Measurements from ENCODE around the gene IPO5. TPM values are rescaled to one million over a fixed set of nuclear protein-coding genes. Genes with fewer than 3 reads are reported as not detected.

The IPO5 gene
- polyA plus RNA-seq, 1 of the 3 experiments (the other 2 are of a cell fraction) = 77.1 TPM

DNA sequence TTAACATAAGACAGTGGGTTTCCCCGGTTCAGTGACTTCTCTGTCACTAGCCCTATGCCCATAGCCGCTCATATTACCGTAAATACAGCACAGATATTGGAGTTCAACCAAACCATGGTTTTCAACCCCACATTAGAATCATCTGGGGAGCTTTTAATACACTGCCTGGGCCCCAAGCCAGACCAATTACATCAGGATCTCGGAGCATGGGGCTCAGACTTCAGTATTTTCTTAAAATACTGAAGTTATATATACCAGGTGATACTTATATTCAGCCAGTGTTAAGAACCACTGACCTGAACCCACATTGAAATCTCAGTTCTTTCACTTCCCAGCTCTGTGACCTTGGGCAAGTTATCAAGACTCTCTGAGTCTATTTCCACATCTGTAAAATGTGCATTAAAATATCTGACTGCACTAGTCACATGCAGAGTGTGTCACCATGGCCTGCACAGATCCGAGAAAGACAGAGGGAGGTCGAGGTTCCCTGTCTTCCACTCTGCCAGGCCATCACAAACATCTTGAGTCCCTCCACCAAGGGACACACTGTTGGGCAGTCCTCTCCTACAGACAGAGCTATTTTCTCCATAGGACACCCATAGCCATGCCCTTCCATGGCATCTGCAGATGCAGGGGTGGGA, 32.2 kb upstream of the IPO5 start:
- H3F3A ChIP-seq (replicated peaks; ENCODE audit: insufficient read depth) = no peaks in the 10 kb centered on the region
- 82% methylated on average over 6 of the region's 6 CpGs for WGBS (ENCODE audit: low lambda C conversion rate)
- DNase-seq = no peak
- CTCF ChIA-PET = interaction anchor here (0.9 to 1.3 kb wide), 2 partner anchors 11 to 41 kb away, joined by 3 read pairs; no protein-coding TSS in a partner anchor
- H3K36me3 ChIP-seq (replicated peaks in 1 of 2; ENCODE audit: control insufficient read depth in 1 of 2, insufficient read depth in 2 of 2, low read length in 1 of 2) = no peaks in the 10 kb centered on the region
- H3K4me2 ChIP-seq = no peak overlapping the region
- no peaks in the 10 kb centered on the region for H3K9me3 ChIP-seq
- H2AFZ ChIP-seq (ENCODE audit: low read depth) = no peak overlapping the region
- no peaks in the 10 kb centered on the region for H3K27me3 ChIP-seq (ENCODE audit: insufficient read depth)
- no peaks in the 10 kb centered on the region for H3K9me2 ChIP-seq
- no peaks in the 10 kb centered on the region for H4K20me1 ChIP-seq (ENCODE audit: insufficient read depth)
- H3K4me1 ChIP-seq (ENCODE audit: control insufficient read depth in 1 of 2, insufficient read depth in 2 of 2, low read depth in 1 of 2, low read length in 1 of 2) = no peaks in the 10 kb centered on the region
- H3K4me3 ChIP-seq (ENCODE audit: low read depth in 2 of 2, low read length in 1 of 2) = no peak overlapping the region
- no peak overlapping the region for H3K27ac ChIP-seq (ENCODE audit: low read depth in 2 of 2, low read length in 1 of 2)
- no peaks in the 10 kb centered on the region for H3K79me2 ChIP-seq (ENCODE audit: insufficient read depth)
- no peak overlapping the region for H3K9ac ChIP-seq
- TF ChIP-seq JUND (IDR thresholded peaks at IDR 0.05) = no peak
- TF ChIP-seq, protein P1, sequence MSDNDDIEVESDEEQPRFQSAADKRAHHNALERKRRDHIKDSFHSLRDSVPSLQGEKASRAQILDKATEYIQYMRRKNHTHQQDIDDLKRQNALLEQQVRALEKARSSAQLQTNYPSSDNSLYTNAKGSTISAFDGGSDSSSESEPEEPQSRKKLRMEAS (IDR thresholded peaks at IDR 0.05; ENCODE audit: low read depth) = no peak
- no peak for TF ChIP-seq EZH2phosphoT487 (IDR thresholded peaks at IDR 0.05; ENCODE audit: borderline replicate concordance, low read depth)
- no peak for TF ChIP-seq CHD2 (IDR thresholded peaks at IDR 0.05; ENCODE audit: low read length, partially characterized antibody)
- TF ChIP-seq, protein P2, sequence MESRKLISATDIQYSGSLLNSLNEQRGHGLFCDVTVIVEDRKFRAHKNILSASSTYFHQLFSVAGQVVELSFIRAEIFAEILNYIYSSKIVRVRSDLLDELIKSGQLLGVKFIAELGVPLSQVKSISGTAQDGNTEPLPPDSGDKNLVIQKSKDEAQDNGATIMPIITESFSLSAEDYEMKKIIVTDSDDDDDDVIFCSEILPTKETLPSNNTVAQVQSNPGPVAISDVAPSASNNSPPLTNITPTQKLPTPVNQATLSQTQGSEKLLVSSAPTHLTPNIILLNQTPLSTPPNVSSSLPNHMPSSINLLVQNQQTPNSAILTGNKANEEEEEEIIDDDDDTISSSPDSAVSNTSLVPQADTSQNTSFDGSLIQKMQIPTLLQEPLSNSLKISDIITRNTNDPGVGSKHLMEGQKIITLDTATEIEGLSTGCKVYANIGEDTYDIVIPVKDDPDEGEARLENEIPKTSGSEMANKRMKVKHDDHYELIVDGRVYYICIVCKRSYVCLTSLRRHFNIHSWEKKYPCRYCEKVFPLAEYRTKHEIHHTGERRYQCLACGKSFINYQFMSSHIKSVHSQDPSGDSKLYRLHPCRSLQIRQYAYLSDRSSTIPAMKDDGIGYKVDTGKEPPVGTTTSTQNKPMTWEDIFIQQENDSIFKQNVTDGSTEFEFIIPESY (IDR thresholded peaks at IDR 0.05; ENCODE audit: borderline replicate concordance, low read depth) = no peak
- TF ChIP-seq POLR2AphosphoS5 (IDR thresholded peaks at IDR 0.05; ENCODE audit: low read depth, low read length) = no peak
- TF ChIP-seq, protein P3, sequence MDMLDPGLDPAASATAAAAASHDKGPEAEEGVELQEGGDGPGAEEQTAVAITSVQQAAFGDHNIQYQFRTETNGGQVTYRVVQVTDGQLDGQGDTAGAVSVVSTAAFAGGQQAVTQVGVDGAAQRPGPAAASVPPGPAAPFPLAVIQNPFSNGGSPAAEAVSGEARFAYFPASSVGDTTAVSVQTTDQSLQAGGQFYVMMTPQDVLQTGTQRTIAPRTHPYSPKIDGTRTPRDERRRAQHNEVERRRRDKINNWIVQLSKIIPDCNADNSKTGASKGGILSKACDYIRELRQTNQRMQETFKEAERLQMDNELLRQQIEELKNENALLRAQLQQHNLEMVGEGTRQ (IDR thresholded peaks at IDR 0.05; ENCODE audit: borderline replicate concordance, low read depth, low read length) = no peak
- TF ChIP-seq EP300 (IDR thresholded peaks at IDR 0.05; ENCODE audit: borderline replicate concordance in 1 of 2, low read depth in 1 of 2, low read length in 1 of 2) = no peak
- TF ChIP-seq GATA2 (CRISPR knock-in tag; IDR thresholded peaks at IDR 0.05) = no peak
- TF ChIP-seq GABPA (IDR thresholded peaks at IDR 0.05; ENCODE audit: low read depth) = no peak
- no peak for TF ChIP-seq MXI1 (IDR thresholded peaks at IDR 0.05; ENCODE audit: low read depth, low read length)
- no peak for TF ChIP-seq SMC3 (IDR thresholded peaks at IDR 0.05; ENCODE audit: low read depth, low read length)
- no peak for TF ChIP-seq TAF1 (IDR thresholded peaks at IDR 0.05; ENCODE audit: borderline replicate concordance, low read depth, low read length)
- TF ChIP-seq, protein P4, sequence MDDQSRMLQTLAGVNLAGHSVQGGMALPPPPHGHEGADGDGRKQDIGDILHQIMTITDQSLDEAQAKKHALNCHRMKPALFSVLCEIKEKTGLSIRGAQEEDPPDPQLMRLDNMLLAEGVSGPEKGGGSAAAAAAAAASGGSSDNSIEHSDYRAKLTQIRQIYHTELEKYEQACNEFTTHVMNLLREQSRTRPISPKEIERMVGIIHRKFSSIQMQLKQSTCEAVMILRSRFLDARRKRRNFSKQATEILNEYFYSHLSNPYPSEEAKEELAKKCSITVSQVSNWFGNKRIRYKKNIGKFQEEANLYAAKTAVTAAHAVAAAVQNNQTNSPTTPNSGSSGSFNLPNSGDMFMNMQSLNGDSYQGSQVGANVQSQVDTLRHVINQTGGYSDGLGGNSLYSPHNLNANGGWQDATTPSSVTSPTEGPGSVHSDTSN (IDR thresholded peaks at IDR 0.05) = no peak
- no peak for TF ChIP-seq SIN3A (IDR thresholded peaks at IDR 0.05; ENCODE audit: borderline replicate concordance, low read depth, low read length)
- POLR2A ChIA-PET = no interaction called here

Measured in SK-N-SH (cell line).